Panc1 (cell line): ENCODE measurements around the gene MNAT1. TPM values are rescaled to one million over a fixed set of nuclear protein-coding genes. Genes with fewer than 3 reads are reported as not detected.

ENCODE experiments used
- ATAC-seq: fragments of 200-7000 bp; cut with Tn5 transposase; 2 replicates; pipeline ENCODE4 v1.9.1; 2020; ENCODE audit warnings: mild to moderate bottlenecking, moderate library complexity
- BruUV-seq: library from RNA; stranded (reverse); fragments of 400-500 nt; replicated peaks from 2 replicates; lab custom pipeline; 2021; lab: Mats Ljungman, UMichigan
- CTCF ChIA-PET: fragments of 300-600 bp; sonication (Branson Sonifier 250); formaldehyde crosslinking; loops from one replicate; lab custom pipeline; 2022; ENCODE audit warnings: antibody characterized with exemption; lab: Charles Lee
- POLR2A ChIA-PET: fragments of 300-600 bp; sonication (Branson Sonifier 250); formaldehyde crosslinking; loops from one replicate; lab custom pipeline; 2022; ENCODE audit warnings: antibody characterized with exemption; lab: Charles Lee
- DNase-seq: peaks from one replicate; pipeline ENCODE4 v3.0.0-alpha.2; 2010; ENCODE audit warnings: low read depth, low spot score
- H3K27ac ChIP-seq: 2 replicates; pipeline ENCODE4 v1.5.1; 2011; ENCODE audit warnings: mild to moderate bottlenecking, low read length, inconsistent platforms
- H3K27me3 ChIP-seq: fragments of 200-500 bp; sonication (Bioruptor generic); 2 replicates; pipeline ENCODE4 v1.6.0; 2014; ENCODE audit warnings: low read length, inconsistent platforms; ENCODE audit not compliant: control insufficient read depth, insufficient read depth
- H3K36me3 ChIP-seq: fragments of 200-500 bp; sonication (Bioruptor generic); 2 replicates; pipeline ENCODE4 v1.5.1; 2014; ENCODE audit warnings: inconsistent platforms, mild to moderate bottlenecking, low read length, moderate library complexity; ENCODE audit not compliant: control insufficient read depth, insufficient read depth
- H3K4me1 ChIP-seq: 2 replicates; pipeline ENCODE4 v1.5.1; 2011; ENCODE audit warnings: inconsistent platforms, mild to moderate bottlenecking, low read length, moderate library complexity; ENCODE audit not compliant: control insufficient read depth, insufficient read depth
- H3K4me3 ChIP-seq, 2 experiments: 2 replicates each; pipeline ENCODE4 v1.5.1; 2011 to 2012; ENCODE audit warnings: low read depth in 2 of 2, low read length in 2 of 2, mild to moderate bottlenecking in 2 of 2, inconsistent platforms in 1 of 2, moderate library complexity in 1 of 2
- H3K9me3 ChIP-seq: fragments of 200-500 bp; sonication (Bioruptor generic); 2 replicates; pipeline ENCODE4 v1.5.1; 2014; ENCODE audit warnings: low read depth, mild to moderate bottlenecking, inconsistent platforms, low read length, moderate library complexity; ENCODE audit not compliant: control insufficient read depth, insufficient read depth
- CTCF ChIP-seq: fragments of 450-650 bp; IDR thresholded peaks from 2 replicates; pipeline ENCODE4 v1.5.1; 2017; ENCODE audit warnings: mild to moderate bottlenecking
- POLR2AphosphoS5 ChIP-seq: IDR thresholded peaks from 2 replicates; pipeline ENCODE4 v1.6.1; 2012; ENCODE audit warnings: mild to moderate bottlenecking, low read depth, low read length, moderate library complexity
- REST ChIP-seq, 2 experiments: IDR thresholded peaks; 2 replicates each; pipeline ENCODE4 v1.6.1; 2011 to 2012; ENCODE audit warnings: low read depth in 2 of 2, control low read depth in 1 of 2, low read length in 1 of 2, mild to moderate bottlenecking in 1 of 2, moderate library complexity in 1 of 2; ENCODE audit not compliant: insufficient read depth in 1 of 2
- SIN3A ChIP-seq: IDR thresholded peaks from 2 replicates; pipeline ENCODE4 v1.6.1; 2012; ENCODE audit warnings: low read depth, mild to moderate bottlenecking, low read length, moderate library complexity, borderline replicate concordance; ENCODE audit not compliant: insufficient read depth
- TCF7L2 ChIP-seq: IDR thresholded peaks from 2 replicates; pipeline ENCODE4 v1.6.1; 2011; ENCODE audit warnings: mild to moderate bottlenecking, low read depth, low read length, inconsistent platforms
- in situ Hi-C: cut with HindIII; loops from 2 replicates; pipeline ENCODE4 v1.10.0; 2016; ENCODE audit warnings: low sequenced_read_pairs, low pct_unique_long_range_greater_than_20kb
- intact Hi-C: fragments of 100-400 bp; cut with micrococcal nuclease; formaldehyde crosslinking; loops from one replicate; pipeline ENCODE4 v1.10.0; 2022; ENCODE audit not compliant: unreplicated experiment
- total RNA-seq: library from RNA; stranded (reverse); gene quantifications from one replicate; pipeline ENCODE4 v1.2.1, GENCODE V29; 2021; ENCODE audit not compliant: unreplicated experiment

The MNAT1 gene
- total RNA-seq, 1 experiment from 2014 or later, result 29.4 TPM

GRCh38 chr14:60922050-60922449, 187.5 kb downstream of the MNAT1 start:
- Histone ChIP-seq H3K36me3 (no peaks in the 10 kb centered on the region), H3K9me3 (no peaks in the 10 kb centered on the region), H3K4me3 (no peak overlapping the region), H3K4me1 (no peaks in the 10 kb centered on the region), H3K27ac (no peak overlapping the region), H3K27me3 (no peaks in the 10 kb centered on the region)
- BruUV-seq, result no TSS peak
- TF ChIP-seq POLR2AphosphoS5 (no peak), REST (IDR thresholded peaks at IDR 0.05; ENCODE audit: insufficient read depth in 1 of 2, low read depth in 2 of 2, low read length in 1 of 2) (no peak), TCF7L2 (no peak), SIN3A (no peak), CTCF (no peak)
- POLR2A ChIA-PET, result no interaction called here
- ATAC-seq, result no peak
- CTCF ChIA-PET, result no interaction called here
- no peak for DNase-seq
- in situ Hi-C loops, result no loop called here
- intact Hi-C loops, result no loop called here

GRCh38 chr14:60925286-60925685, 190.7 kb downstream of the MNAT1 start:
- no TSS peak for BruUV-seq
- TF ChIP-seq SIN3A (no peak), REST (IDR thresholded peaks at IDR 0.05; ENCODE audit: insufficient read depth in 1 of 2, low read depth in 2 of 2, low read length in 1 of 2) (no peak), CTCF (no peak), TCF7L2 (no peak), POLR2AphosphoS5 (no peak)
- intact Hi-C loops (no loop called here), in situ Hi-C loops (no loop called here)
- no peaks in the 10 kb centered on the region for H3K36me3 ChIP-seq
- no peaks in the 10 kb centered on the region for H3K9me3 ChIP-seq
- no peak overlapping the region for H3K27ac ChIP-seq
- CTCF ChIA-PET, result interaction anchor here (0.6 kb wide), 1 partner anchor 317 kb away, joined by 4 read pairs; no protein-coding TSS in a partner anchor
- DNase-seq (no peak), ATAC-seq (no peak)
- POLR2A ChIA-PET, result no interaction called here
- no peaks in the 10 kb centered on the region for H3K27me3 ChIP-seq
- H3K4me3 ChIP-seq, result no peak overlapping the region
- H3K4me1 ChIP-seq, result no peaks in the 10 kb centered on the region
